Osteocyte (in vitro differentiated cells): ENCODE results near the gene CAMSAP1. TPM values are rescaled to one million over a fixed set of nuclear protein-coding genes. Genes with fewer than 3 reads are reported as not detected.

Experiments used
- DNase-seq: peaks from one replicate; pipeline ENCODE4 v3.0.0; 2021; ENCODE audit warnings: mixed read lengths; ENCODE audit not compliant: unreplicated experiment; ENCODE audit errors: extremely low spot score
- H3K27ac Mint-ChIP-seq: one replicate; pipeline ENCODE4 v1.8.0; 2021; ENCODE audit warnings: mild to moderate bottlenecking, mixed read lengths; ENCODE audit not compliant: unreplicated experiment
- H3K27me3 Mint-ChIP-seq: one replicate; pipeline ENCODE4 v1.8.0; 2021; ENCODE audit warnings: mixed read lengths; ENCODE audit not compliant: unreplicated experiment
- H3K36me3 Mint-ChIP-seq: one replicate; pipeline ENCODE4 v1.8.0; 2021; ENCODE audit warnings: mixed read lengths; ENCODE audit not compliant: unreplicated experiment
- H3K4me1 Mint-ChIP-seq: one replicate; pipeline ENCODE4 v1.8.0; 2021; ENCODE audit warnings: mixed read lengths; ENCODE audit not compliant: unreplicated experiment
- H3K4me3 Mint-ChIP-seq: one replicate; pipeline ENCODE4 v1.8.0; 2021; ENCODE audit warnings: mild to moderate bottlenecking, moderate library complexity, mixed read lengths; ENCODE audit not compliant: unreplicated experiment
- H3K9me3 Mint-ChIP-seq: one replicate; pipeline ENCODE4 v1.8.0; 2021; ENCODE audit warnings: mixed read lengths; ENCODE audit not compliant: unreplicated experiment
- CTCF ChIP-seq: fragments of 200-600 bp; sonication (generic); IDR thresholded peaks from 2 replicates; pipeline ENCODE4 v1.5.0; 2021; ENCODE audit warnings: antibody characterized with exemption, mild to moderate bottlenecking, moderate library complexity
- total RNA-seq: library from RNA; stranded (reverse); gene quantifications from 2 replicates; pipeline ENCODE4 v1.2.1, GENCODE V29; 2021

Gene CAMSAP1
- total RNA-seq, 1 donor from 2014 or later = 34.4 TPM

DNA sequence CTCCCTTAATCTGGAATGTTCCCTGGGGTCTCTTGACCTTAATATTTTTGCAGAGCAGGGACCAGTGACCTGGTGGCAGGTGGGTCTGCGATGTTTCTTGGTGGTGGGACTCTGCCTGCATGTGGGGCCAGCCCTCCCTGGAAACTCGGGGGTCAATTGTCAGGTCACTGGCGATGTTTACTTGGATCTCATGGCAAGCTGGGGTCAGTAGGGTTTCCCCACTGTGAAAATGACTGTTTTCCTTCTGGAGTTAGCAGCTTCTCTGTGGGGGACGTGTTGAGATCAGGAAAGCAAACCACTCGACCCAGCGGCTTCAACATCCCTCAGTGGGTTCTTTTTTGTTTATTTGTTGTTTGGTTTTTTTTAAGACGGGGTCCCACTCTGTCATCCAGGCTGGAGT is 131.4 kb downstream of the CAMSAP1 start:
- no peak overlapping the region for H3K27ac Mint-ChIP-seq
- DNase-seq = no peak
- no peaks in the 10 kb centered on the region for H3K4me1 Mint-ChIP-seq
- no peaks in the 10 kb centered on the region for H3K9me3 Mint-ChIP-seq
- no peaks in the 10 kb centered on the region for H3K36me3 Mint-ChIP-seq
- H3K27me3 Mint-ChIP-seq = no peaks in the 10 kb centered on the region
- TF ChIP-seq CTCF = no peak
- H3K4me3 Mint-ChIP-seq = no peak overlapping the region

DNA sequence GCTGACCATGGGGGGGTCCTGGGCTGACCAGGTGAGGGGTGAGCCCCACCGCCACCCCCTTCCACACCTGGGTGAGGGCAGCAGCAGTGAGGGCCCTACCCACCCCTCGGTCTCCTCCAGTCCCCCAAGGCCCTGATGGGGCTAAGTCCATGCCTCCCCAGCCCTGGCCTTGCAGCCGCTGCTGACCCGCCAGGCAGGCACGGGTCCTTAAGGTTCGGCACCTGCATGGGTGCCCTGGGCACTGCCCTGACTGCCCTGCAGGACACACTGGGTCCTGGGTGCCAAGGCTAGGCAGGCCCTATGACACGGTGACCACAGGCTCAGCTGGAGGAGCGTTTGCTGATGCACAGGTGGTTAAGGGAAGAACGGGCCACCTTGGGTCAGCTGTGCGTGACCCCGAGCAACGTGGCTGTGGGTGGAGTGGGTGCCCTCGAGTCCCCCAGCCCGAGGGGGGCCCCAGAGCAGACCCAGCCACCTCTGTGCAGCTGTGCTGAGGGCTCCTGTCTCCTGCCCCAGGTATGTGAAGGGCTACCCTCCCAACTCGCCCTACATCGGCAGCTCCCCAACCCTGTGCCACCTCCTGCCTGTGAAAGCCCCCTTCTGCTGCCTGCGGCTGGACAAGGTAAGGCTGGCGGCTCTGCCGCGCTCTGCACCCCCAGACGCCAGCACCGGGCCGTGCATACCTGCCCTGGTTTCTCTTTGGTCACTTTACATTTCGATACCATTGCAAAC is 132.4 kb downstream of the CAMSAP1 start:
- Mint-ChIP-seq H3K4me1 (no peaks in the 10 kb centered on the region), H3K27ac (no peak overlapping the region), H3K4me3 (no peak overlapping the region), H3K9me3 (no peaks in the 10 kb centered on the region), H3K36me3 (no peaks in the 10 kb centered on the region), H3K27me3 (no peaks in the 10 kb centered on the region)
- TF ChIP-seq CTCF = no peak
- DNase-seq = no peak

DNA sequence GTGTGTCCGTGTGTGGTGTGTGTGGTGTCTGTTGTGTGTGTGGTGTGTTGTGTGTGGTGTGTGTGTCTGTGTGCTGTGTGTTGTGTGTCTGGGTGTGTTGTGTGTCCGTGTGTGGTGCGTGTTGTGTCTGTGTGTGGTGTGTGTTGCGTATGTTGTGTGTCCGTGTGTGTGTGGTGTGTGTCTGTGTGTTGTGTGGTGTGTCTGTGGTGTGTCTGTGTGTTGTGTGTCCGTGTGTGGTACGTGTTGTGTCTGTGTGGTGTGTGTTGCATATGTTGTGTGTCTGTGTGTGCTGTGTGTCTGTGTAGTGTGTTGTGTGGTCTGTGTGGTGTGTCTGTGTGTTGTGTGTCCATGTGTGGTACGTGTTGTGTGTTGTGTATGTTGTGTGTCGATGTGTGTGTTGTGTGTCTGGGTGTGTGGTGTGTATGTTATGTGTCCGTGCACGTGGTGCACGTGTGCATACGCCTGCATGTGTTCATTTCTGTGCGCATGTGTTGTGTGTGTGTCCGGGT is 133.1 kb downstream of the CAMSAP1 start:
- no peak for DNase-seq
- Mint-ChIP-seq H3K36me3 (no peaks in the 10 kb centered on the region), H3K9me3 (no peaks in the 10 kb centered on the region), H3K4me3 (no peak overlapping the region), H3K27ac (no peak overlapping the region), H3K27me3 (no peaks in the 10 kb centered on the region), H3K4me1 (no peaks in the 10 kb centered on the region)
- no peak for TF ChIP-seq CTCF

- no peaks in the 10 kb centered on the region for H3K9me3 Mint-ChIP-seq
- H3K36me3 Mint-ChIP-seq = no peaks in the 10 kb centered on the region
- no peaks in the 10 kb centered on the region for H3K27me3 Mint-ChIP-seq
- DNase-seq = no peak
- no peak overlapping the region for H3K4me3 Mint-ChIP-seq
- no peak for TF ChIP-seq CTCF
- no peak overlapping the region for H3K27ac Mint-ChIP-seq
- H3K4me1 Mint-ChIP-seq = no peaks in the 10 kb centered on the region
These were observed 133.7 kb downstream of the CAMSAP1 start for GRCh38 chr9:135773530-135774238.

GRCh38 chr9:135772702-135773493 is 134.4 kb downstream of the CAMSAP1 start:
- H3K4me1 Mint-ChIP-seq = no peaks in the 10 kb centered on the region
- H3K27me3 Mint-ChIP-seq = no peaks in the 10 kb centered on the region
- no peaks in the 10 kb centered on the region for H3K9me3 Mint-ChIP-seq
- H3K36me3 Mint-ChIP-seq = no peaks in the 10 kb centered on the region
- no peak for DNase-seq
- no peak overlapping the region for H3K4me3 Mint-ChIP-seq
- TF ChIP-seq CTCF = no peak
- H3K27ac Mint-ChIP-seq = no peak overlapping the region
